ENCODE results near the gene RNU5D-1.

GRCh38 chr1:44689447-44689765, 41.6 kb downstream of the RNU5D-1 start:
- TF ChIP-seq, protein P1, sequence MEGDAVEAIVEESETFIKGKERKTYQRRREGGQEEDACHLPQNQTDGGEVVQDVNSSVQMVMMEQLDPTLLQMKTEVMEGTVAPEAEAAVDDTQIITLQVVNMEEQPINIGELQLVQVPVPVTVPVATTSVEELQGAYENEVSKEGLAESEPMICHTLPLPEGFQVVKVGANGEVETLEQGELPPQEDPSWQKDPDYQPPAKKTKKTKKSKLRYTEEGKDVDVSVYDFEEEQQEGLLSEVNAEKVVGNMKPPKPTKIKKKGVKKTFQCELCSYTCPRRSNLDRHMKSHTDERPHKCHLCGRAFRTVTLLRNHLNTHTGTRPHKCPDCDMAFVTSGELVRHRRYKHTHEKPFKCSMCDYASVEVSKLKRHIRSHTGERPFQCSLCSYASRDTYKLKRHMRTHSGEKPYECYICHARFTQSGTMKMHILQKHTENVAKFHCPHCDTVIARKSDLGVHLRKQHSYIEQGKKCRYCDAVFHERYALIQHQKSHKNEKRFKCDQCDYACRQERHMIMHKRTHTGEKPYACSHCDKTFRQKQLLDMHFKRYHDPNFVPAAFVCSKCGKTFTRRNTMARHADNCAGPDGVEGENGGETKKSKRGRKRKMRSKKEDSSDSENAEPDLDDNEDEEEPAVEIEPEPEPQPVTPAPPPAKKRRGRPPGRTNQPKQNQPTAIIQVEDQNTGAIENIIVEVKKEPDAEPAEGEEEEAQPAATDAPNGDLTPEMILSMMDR (IDR thresholded peaks at IDR 0.05), result no peak
- TF ChIP-seq POLR2A (IDR thresholded peaks at IDR 0.05), result no peak

Data from lower leg skin (tissue), 3 donors.